ENCODE data around the gene NDRG3. TPM values are rescaled to one million over a fixed set of nuclear protein-coding genes. Genes with fewer than 3 reads are reported as not detected.

NDRG3 gene
- total RNA-seq, 1 donor from 2014 or later, result 27.7 TPM

DNA sequence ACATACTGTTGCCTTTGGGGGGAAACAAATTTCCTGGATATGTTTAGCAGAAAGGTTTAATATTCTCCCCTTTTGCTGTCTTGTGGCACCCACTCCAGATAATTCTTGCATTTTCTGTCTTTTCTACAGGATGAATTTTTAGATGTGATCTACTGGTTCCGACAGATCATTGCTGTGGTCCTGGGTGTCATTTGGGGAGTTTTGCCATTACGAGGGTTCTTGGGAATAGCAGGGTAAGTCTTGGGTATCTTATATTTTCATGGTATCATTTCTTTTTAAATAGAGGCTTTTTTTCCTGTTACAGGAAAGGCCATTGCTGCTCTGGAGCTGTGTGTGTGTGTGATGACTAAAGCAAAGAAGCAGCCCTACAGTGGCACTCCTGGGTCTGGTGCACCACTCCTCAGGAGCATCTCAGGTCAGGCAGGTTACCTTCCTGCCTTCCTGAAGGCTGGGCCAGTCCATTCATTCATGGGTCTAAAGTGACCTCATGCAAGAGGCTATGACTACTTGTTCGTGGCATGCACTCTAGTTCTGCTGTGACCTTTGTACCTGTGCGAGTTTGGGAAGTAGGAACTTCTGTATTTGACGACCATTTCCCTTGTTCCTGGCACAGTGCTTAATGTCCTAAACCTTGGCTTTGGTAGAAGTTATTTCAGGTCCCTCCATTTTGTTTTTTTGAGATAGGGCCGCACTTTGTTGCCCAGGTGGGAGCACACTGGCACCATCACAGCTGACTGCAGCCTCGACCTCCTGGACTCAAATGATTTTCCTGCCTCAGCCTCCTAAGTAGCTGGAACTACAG is 138.1 kb downstream of the NDRG3 start:
- DNase-seq (ENCODE audit: low spot score), result peak; percentile 15

DNA sequence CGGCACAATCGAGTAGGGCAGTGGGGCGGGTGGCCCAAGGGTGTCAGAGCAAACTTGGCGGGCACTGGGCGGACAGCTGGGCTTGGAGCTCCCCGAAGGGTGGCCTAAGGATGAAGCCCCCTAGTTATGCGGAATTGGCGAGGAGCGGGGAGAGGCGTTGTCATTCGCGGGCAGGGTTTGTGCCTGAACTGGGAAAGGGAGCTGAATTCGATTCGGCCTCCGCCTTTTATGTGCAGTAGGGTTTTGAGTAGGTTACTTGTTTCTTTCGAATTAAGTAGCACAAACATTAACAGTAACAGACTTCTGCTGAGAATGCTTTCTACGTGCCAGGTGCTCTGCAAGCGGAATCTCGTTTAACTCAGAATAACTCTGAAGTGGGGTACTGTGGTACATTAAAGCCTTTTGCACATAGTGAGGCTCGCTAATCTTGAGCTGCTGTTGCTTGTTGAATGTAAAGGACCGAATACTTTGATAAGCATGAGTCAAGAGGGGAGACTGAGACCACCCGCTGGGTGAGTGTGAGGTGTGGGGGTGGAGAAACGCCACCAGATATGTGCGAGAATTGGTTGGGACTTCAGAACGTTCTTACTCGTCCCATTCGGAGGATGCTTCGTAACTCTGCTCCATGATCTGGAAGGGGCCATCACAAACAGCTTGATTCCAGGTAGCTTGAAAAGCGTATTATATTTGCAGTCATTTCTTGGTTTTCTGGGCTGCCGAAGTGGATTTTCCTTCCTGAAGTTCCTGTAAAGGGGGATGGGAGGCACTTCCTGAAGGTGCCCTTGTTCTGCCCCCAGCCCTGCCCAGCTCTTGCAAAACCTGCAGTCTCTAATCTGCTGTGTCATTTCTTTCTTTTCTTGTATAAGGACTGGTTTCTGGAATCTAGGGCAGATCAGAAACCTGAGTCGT is 139.5 kb downstream of the NDRG3 start:
- peak; percentile 18 for DNase-seq (ENCODE audit: low spot score)

DNA sequence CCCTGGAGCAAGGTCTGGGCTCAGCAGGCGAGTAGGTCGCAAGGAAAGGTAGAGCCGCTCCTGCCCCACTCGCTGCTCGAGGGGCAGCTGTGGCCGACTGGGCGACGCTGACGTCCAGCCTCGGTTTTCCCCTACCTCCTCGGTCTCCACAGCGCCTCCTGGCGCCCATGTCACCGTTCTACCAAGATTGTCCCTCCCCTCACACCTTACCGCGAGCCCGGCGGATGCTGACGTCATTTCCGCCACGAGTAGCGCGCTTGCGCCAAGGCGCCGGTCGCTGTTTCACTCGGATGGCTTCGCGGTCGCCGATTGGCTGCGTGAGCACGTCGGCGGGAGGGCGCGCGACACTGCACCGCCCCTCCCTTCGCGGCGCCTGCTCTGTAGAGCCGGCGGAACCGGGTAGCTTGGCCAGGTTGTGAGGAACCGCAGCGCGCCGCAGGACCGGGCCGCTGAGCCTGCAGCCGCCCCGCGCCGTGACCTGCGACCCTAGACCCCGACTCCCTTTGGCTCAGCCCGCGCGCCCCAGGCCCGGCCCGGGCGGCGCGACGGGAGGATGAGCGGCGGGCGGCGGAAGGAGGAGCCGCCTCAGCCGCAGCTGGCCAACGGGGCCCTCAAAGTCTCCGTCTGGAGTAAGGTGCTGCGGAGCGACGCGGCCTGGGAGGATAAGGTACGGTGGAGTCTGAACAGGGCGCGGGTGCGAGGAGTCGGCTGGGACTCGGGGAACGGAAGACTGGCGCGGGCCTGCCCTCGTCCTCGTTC is 140.3 kb downstream of the NDRG3 start, which contains the start of gene RAB5IF:
Gene RAB5IF, plus strand, starts transcription at position 381 of the 759 bp plus-strand sequence. Its CDS starts 173 bp downstream, at position 554.
- DNase-seq (ENCODE audit: low spot score), result peak; percentile 99

- DNase-seq (ENCODE audit: low spot score), result peak; percentile 31
These were observed 140.9 kb downstream of the NDRG3 start for GRCh38 chr20:36604952-36605398.

Other genes with a start within 250 kb of the NDRG3 start
- gene MYL9, start 204.6 kb downstream of the NDRG3 start, total RNA-seq, result 1,833 TPM
- 11.7 TPM for gene TGIF2, start 172.5 kb downstream of the NDRG3 start, total RNA-seq
- gene RAB5IF, start 140.3 kb downstream of the NDRG3 start, total RNA-seq, result 109 TPM
- gene SLA2, start 99.9 kb downstream of the NDRG3 start, total RNA-seq, result 2.0 TPM
- gene DSN1, start 27.7 kb upstream of the NDRG3 start, total RNA-seq, result 8.7 TPM
- gene TLDC2, start 130.0 kb upstream of the NDRG3 start, total RNA-seq, result 9.7 TPM
- gene SAMHD1, start 205.6 kb upstream of the NDRG3 start, total RNA-seq, result 80.2 TPM